Left lung (tissue), 10 donors: ENCODE results near the gene CPNE7. TPM values are rescaled to one million over a fixed set of nuclear protein-coding genes. Genes with fewer than 3 reads are reported as not detected.
A peak's percentile ranks its signal among the peaks of the same experiment; 100 is the strongest.

Source experiments
- ATAC-seq: fragments of 200-7000 bp; cut with Tn5 transposase; one replicate; pipeline ENCODE4 v1.9.1; 2020; ENCODE audit warnings: moderate library complexity
- DNase-seq, 4 donors: peaks; one replicate each; pipeline ENCODE4 v3.0.0-alpha.2; 2013 to 2020
- H3K27ac ChIP-seq, 2 donors: fragments of 200-600 bp; sonication (generic) in 1 of 2; one replicate each; pipeline versions ENCODE4 v1.5.0 to v1.8.0; 2020 to 2021
- H3K27me3 ChIP-seq, 2 donors: fragments of 200-600 bp; sonication (generic) in 1 of 2; one replicate each; pipeline versions ENCODE4 v1.5.0 to v1.8.0; 2020 to 2021
- H3K36me3 ChIP-seq, 2 donors: fragments of 200-600 bp; sonication (generic) in 1 of 2; one replicate each; pipeline versions ENCODE4 v1.5.0 to v1.8.0; 2020 to 2021
- H3K4me1 ChIP-seq, 2 donors: fragments of 200-600 bp; one replicate each; pipeline ENCODE4 v1.8.0; 2021
- H3K4me3 ChIP-seq, 2 donors: fragments of 200-600 bp; sonication (generic) in 1 of 2; one replicate each; pipeline versions ENCODE4 v1.5.0 to v1.8.0; 2020 to 2021; ENCODE audit warnings: mild to moderate bottlenecking in 1 of 2
- H3K9me3 ChIP-seq, 2 donors: fragments of 200-600 bp; sonication (generic) in 1 of 2; one replicate each; pipeline versions ENCODE4 v1.5.0 to v1.8.0; 2020 to 2021
- CTCF ChIP-seq, 2 donors: fragments of 200-600 bp; sonication (generic) in 1 of 2; IDR thresholded peaks; one replicate each; pipeline versions ENCODE4 v1.5.0 to v1.8.0; 2021; ENCODE audit warnings: antibody characterized with exemption in 2 of 2
- intact Hi-C, 2 donors: fragments of 100-400 bp; cut with DNase I; formaldehyde crosslinking; loops; one replicate each; pipeline versions ENCODE4 v1.11.2 to v1.14.2; 2022
- polyA plus RNA-seq, 6 donors: library from polyadenylated mRNA; unstranded; fragments of 120-200 nt; gene quantifications; one replicate each; pipeline ENCODE4 v1.2.1, GENCODE V29; 2013; ENCODE audit not compliant: insufficient read length in 6 of 6
- total RNA-seq, 2 donors: library from RNA; stranded (reverse); fragmentation: NEBNext Ultra II Directional; extraction: Animal tissue kit (Norgen Biotek cat#: 25700); gene quantifications; one replicate each; pipeline ENCODE4 v1.2.1, GENCODE V29; 2021
- donor health status: DM: no; HTN: yes; CAD: no.
- donor health status: DM: no; HTN: no; CAD: no.

The CPNE7 gene
- total and polyA plus RNA-seq, 8 donors, result 0.26 to 1.3 (median 0.36) TPM; not detected in 1

- Histone ChIP-seq H3K9me3 (no peaks in the 10 kb centered on the region), H3K4me1 (peaks cover 7 to 19% of the 10 kb centered on the region in 2 donors), H3K27ac (no peak overlapping the region), H3K36me3 (peaks cover 0 to 3% of the 10 kb centered on the region in 2 donors), H3K4me3 (no peak overlapping the region), H3K27me3 (peaks cover 22 to 72% of the 10 kb centered on the region in 2 donors)
- ATAC-seq (no peak), DNase-seq (no peak)
- intact Hi-C loops, result no loop called here
- TF ChIP-seq CTCF (IDR thresholded peaks at IDR 0.05), result no peak
These were observed 3.9 kb upstream of the CPNE7 start for GRCh38 chr16:89571636-89572035.

GRCh38 chr16:89572073-89572484, 3.5 kb upstream of the CPNE7 start:
- H3K9me3 ChIP-seq, result no peaks in the 10 kb centered on the region
- H3K27ac ChIP-seq, result no peak overlapping the region
- H3K36me3 ChIP-seq, result peaks cover 0 to 3% of the 10 kb centered on the region in 2 donors
- DNase-seq (peak in 1 of 4 donors; percentile 41), ATAC-seq (no peak)
- peaks cover 26 to 76% of the 10 kb centered on the region in 2 donors for H3K27me3 ChIP-seq
- no peak overlapping the region for H3K4me3 ChIP-seq
- TF ChIP-seq CTCF (IDR thresholded peaks at IDR 0.05), result no peak
- H3K4me1 ChIP-seq, result peaks cover 7 to 19% of the 10 kb centered on the region in 2 donors
- intact Hi-C loops, result no loop called here

GRCh38 chr16:89572485-89573205, 2.9 kb upstream of the CPNE7 start:
- no peak overlapping the region for H3K27ac ChIP-seq
- peaks cover 26 to 82% of the 10 kb centered on the region in 2 donors for H3K27me3 ChIP-seq
- DNase-seq (no peak), ATAC-seq (no peak)
- intact Hi-C loops, result no loop called here
- H3K4me1 ChIP-seq, result peaks cover 7 to 19% of the 10 kb centered on the region in 2 donors
- no peaks in the 10 kb centered on the region for H3K36me3 ChIP-seq
- H3K9me3 ChIP-seq, result no peaks in the 10 kb centered on the region
- TF ChIP-seq CTCF (IDR thresholded peaks at IDR 0.05), result no peak
- H3K4me3 ChIP-seq, result no peak overlapping the region

- peaks cover 7 to 19% of the 10 kb centered on the region in 2 donors for H3K4me1 ChIP-seq
- TF ChIP-seq CTCF (IDR thresholded peaks at IDR 0.05), result no peak
- no peaks in the 10 kb centered on the region for H3K9me3 ChIP-seq
- H3K27ac ChIP-seq, result no peak overlapping the region
- no peaks in the 10 kb centered on the region for H3K36me3 ChIP-seq
- peaks cover 26 to 80% of the 10 kb centered on the region in 2 donors for H3K27me3 ChIP-seq
- DNase-seq (no peak), ATAC-seq (no peak)
- H3K4me3 ChIP-seq, result no peak overlapping the region
- intact Hi-C loops, result no loop called here
These were observed 1.5 kb upstream of the CPNE7 start for GRCh38 chr16:89573826-89574680.

GRCh38 chr16:89574681-89575246, 794 bp upstream of the CPNE7 start:
- H3K27me3 ChIP-seq, result peaks cover 26 to 72% of the 10 kb centered on the region in 2 donors
- ATAC-seq (peak; percentile 81), DNase-seq (peak in 1 of 4 donors; percentile 37)
- H3K4me3 ChIP-seq, result peak overlapping the region in 1 of 2 donors; percentile 32
- peak; percentile 55 to 67 for TF ChIP-seq CTCF (IDR thresholded peaks at IDR 0.05)
- H3K4me1 ChIP-seq, result peaks cover 7 to 19% of the 10 kb centered on the region in 2 donors
- H3K36me3 ChIP-seq, result no peaks in the 10 kb centered on the region
- intact Hi-C loops, result no loop called here
- H3K9me3 ChIP-seq, result no peaks in the 10 kb centered on the region
- H3K27ac ChIP-seq, result no peak overlapping the region
